Osteoblast (primary cell): Measurements from ENCODE around the gene SRSF6. TPM values are rescaled to one million over a fixed set of nuclear protein-coding genes. Genes with fewer than 3 reads are reported as not detected.
A peak's percentile ranks its signal among the peaks of the same experiment; 100 is the strongest.

Source experiments
- DNase-seq: peaks from one replicate; pipeline ENCODE4 v3.0.0; 2011; ENCODE audit warnings: low spot score, mixed read lengths; ENCODE audit not compliant: insufficient read length; ENCODE audit errors: missing footprints
- H2AFZ ChIP-seq: 2 replicates; pipeline ENCODE4 v1.6.0; 2011; ENCODE audit warnings: mild to moderate bottlenecking, low read length
- H3K27ac ChIP-seq: 2 replicates; pipeline ENCODE4 v1.5.1; 2011; ENCODE audit warnings: mild to moderate bottlenecking, low read depth, low read length, moderate library complexity
- H3K27me3 ChIP-seq: 2 replicates; pipeline ENCODE4 v1.6.0; 2012; ENCODE audit warnings: mild to moderate bottlenecking, control low read depth, inconsistent platforms, low read length, moderate library complexity; ENCODE audit not compliant: insufficient read depth
- H3K36me3 ChIP-seq: 2 replicates; pipeline ENCODE4 v1.5.1; 2011; ENCODE audit warnings: mild to moderate bottlenecking, low read length, control low read depth, moderate library complexity; ENCODE audit not compliant: insufficient read depth
- H3K4me1 ChIP-seq: 2 replicates; pipeline ENCODE4 v1.5.1; 2011; ENCODE audit warnings: mild to moderate bottlenecking, low read length, control low read depth, moderate library complexity; ENCODE audit not compliant: insufficient read depth
- H3K4me2 ChIP-seq: 2 replicates; pipeline ENCODE4 v1.6.0; 2011; ENCODE audit warnings: mild to moderate bottlenecking, low read length; ENCODE audit not compliant: insufficient read depth
- H3K4me3 ChIP-seq: fragments of 200-600 bp; sonication (generic); 3 replicates; pipeline ENCODE4 v1.5.1; 2012; ENCODE audit warnings: mild to moderate bottlenecking, low read length, inconsistent platforms; ENCODE audit not compliant: insufficient read depth
- H3K79me2 ChIP-seq: 2 replicates; pipeline ENCODE4 v1.6.0; 2012; ENCODE audit warnings: mild to moderate bottlenecking, low read length, control low read depth, inconsistent platforms; ENCODE audit not compliant: insufficient read depth
- H3K9me3 ChIP-seq: 2 replicates; pipeline ENCODE4 v1.5.1; 2011; ENCODE audit warnings: low read depth, low read length, control low read depth
- H4K20me1 ChIP-seq: 2 replicates; pipeline ENCODE4 v1.6.0; 2012; ENCODE audit warnings: mild to moderate bottlenecking, low read length, control low read depth; ENCODE audit not compliant: insufficient read depth
- CTCF ChIP-seq: IDR thresholded peaks from 2 replicates; pipeline ENCODE4 v1.5.1; 2011; ENCODE audit warnings: mild to moderate bottlenecking, low read depth, low read length, moderate library complexity; ENCODE audit errors: extremely low read depth
- small RNA-seq: library from RNA; depleted of rRNA; stranded (forward); fragments of <200 nt; gene quantifications from one replicate; pipeline ENCODE3, GENCODE V24; 2012
- total RNA-seq: library from RNA; depleted of rRNA; stranded (reverse); fragments of >200 nt; gene quantifications from 2 replicates; pipeline ENCODE4 v1.2.3, GENCODE V29; 2012

Gene SRSF6
- total RNA-seq, 1 donor: 81.1 TPM

DNA sequence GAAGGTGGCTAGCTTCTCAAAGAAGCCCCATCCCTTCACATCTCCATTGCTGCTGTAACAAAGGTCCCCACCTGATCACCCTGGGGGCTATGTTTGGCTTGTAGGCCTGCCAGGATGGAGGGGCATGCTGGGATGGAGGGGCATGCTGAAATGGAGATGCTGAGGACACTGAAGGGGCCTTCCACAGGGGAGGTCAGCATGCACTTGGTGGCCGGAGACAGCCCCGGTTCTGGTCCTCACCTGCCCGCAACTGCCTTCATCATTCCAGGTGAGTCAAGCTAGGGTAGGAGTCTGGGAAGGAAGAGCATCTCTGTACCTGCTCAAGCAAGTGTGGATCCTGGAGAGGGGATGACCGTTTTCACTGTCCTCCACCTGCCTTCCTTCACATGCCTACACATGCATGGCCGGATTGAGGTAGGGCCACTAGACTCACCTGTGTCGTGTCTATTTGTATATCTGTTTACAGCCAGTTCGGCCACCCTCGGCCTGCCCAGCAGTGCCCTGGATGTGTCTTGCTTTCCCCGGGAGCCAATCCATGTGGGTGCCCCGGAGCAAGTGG lies 55.8 kb downstream of the SRSF6 start:
- peak overlapping the region; percentile 77 for H3K4me3 ChIP-seq
- H3K27me3 ChIP-seq: peaks cover 6% of the 10 kb centered on the region
- H3K9me3 ChIP-seq: no peaks in the 10 kb centered on the region
- no peak overlapping the region for H3K27ac ChIP-seq
- no peak for TF ChIP-seq CTCF
- peaks cover 5% of the 10 kb centered on the region for H3K4me1 ChIP-seq
- no peaks in the 10 kb centered on the region for H3K36me3 ChIP-seq
- H2AFZ ChIP-seq: peak overlapping the region; percentile 88
- no peaks in the 10 kb centered on the region for H4K20me1 ChIP-seq
- no peaks in the 10 kb centered on the region for H3K79me2 ChIP-seq
- no peak for DNase-seq
- peak overlapping the region; percentile 86 for H3K4me2 ChIP-seq

Small RNA genes lying within 50 kb of the gene (small RNA-seq; reads per million reads assigned to genes)
- gene RF00019 (not detected), gene RNU6-1251P (0.22 reads per million)

Other genes with a start within 250 kb of the SRSF6 start
- gene L3MBTL1, start 49.8 kb downstream of the SRSF6 start, total RNA-seq: 5.6 and 9.8 TPM in 2 replicates
- gene SGK2, start 101.1 kb downstream of the SRSF6 start, total RNA-seq: under 0.01 and 0.29 TPM in 2 replicates
- gene IFT52, start 133.0 kb downstream of the SRSF6 start, total RNA-seq: 63.0 and 73.7 TPM in 2 replicates
- gene MYBL2, start 209.2 kb downstream of the SRSF6 start, total RNA-seq: 1.8 and 2.5 TPM in 2 replicates